Gastrocnemius medialis (tissue), 4 donors: ENCODE data around the gene TMEM217. TPM values are rescaled to one million over a fixed set of nuclear protein-coding genes. Genes with fewer than 3 reads are reported as not detected.
"Not testable (repeated sequence)": the region's sequence is repeated elsewhere in the genome, so short reads cannot be mapped to it uniquely, and the experiment has no call there.

Experiments
- ATAC-seq, 2 donors: fragments of 150-250 bp; one replicate each; pipeline ENCODE4 v1.9.1; 2016
- DNase-seq, 2 donors: peaks; one replicate each; pipeline ENCODE4 v3.0.0-alpha.2; 2019
- H3K27ac ChIP-seq, 4 donors: fragments of 200-600 bp; sonication (generic); 1 replicate in 1 of 4; 2 replicates in 3 of 4; pipeline ENCODE4 v1.5.1; 2016 to 2018; ENCODE audit warnings: mild to moderate bottlenecking in 2 of 4, moderate library complexity in 1 of 4
- H3K27me3 ChIP-seq, 3 donors: fragments of 200-600 bp; sonication (generic) in 2 of 3; 1 replicate in 1 of 3; 2 replicates in 2 of 3; pipeline versions ENCODE4 v1.5.1 to v1.6.0; 2016 to 2019; ENCODE audit warnings: mild to moderate bottlenecking in 1 of 3, moderate library complexity in 1 of 3
- H3K36me3 ChIP-seq, 2 donors: fragments of 200-600 bp; sonication (generic) in 1 of 2; one replicate each; pipeline ENCODE4 v1.5.1; 2017 to 2018
- H3K4me1 ChIP-seq, 2 donors: fragments of 200-600 bp; sonication (generic) in 1 of 2; one replicate each; pipeline ENCODE4 v1.5.1; 2016 to 2017; ENCODE audit warnings: mild to moderate bottlenecking in 2 of 2
- H3K4me3 ChIP-seq, 4 donors: fragments of 200-600 bp; sonication (generic) in 3 of 4; 1 replicate in 1 of 4; 2 replicates in 3 of 4; pipeline ENCODE4 v1.5.1; 2016 to 2019; ENCODE audit warnings: mild to moderate bottlenecking in 2 of 4
- H3K9me3 ChIP-seq, 3 donors: fragments of 200-600 bp; sonication (generic) in 2 of 3; 1 replicate in 1 of 3; 2 replicates in 2 of 3; pipeline ENCODE4 v1.5.1; 2016 to 2019
- CTCF ChIP-seq, 5 experiments: fragments of 450-650 bp in 3 of 5; fragments of 200-600 bp in 2 of 5; sonication (generic) in 2 of 5; IDR thresholded peaks in 4 of 5; conservative IDR thresholded peaks in 1 of 5; 1 replicate in 4 of 5; 2 replicates in 1 of 5; pipeline ENCODE4 v1.5.1; 2016 to 2019; ENCODE audit warnings: antibody characterized with exemption in 5 of 5, mild to moderate bottlenecking in 3 of 5, moderate library complexity in 3 of 5
- POLR2A ChIP-seq, 2 donors: fragments of 450-650 bp; IDR thresholded peaks; one replicate each; pipeline ENCODE4 v1.6.1; 2017; ENCODE audit warnings: antibody characterized with exemption in 2 of 2, mild to moderate bottlenecking in 2 of 2, moderate library complexity in 2 of 2
- in situ Hi-C, 4 donors: fragments of 200-750 bp; cut with MboI; loops; one replicate each; pipeline versions ENCODE4 v1.15.0 to v1.8.0; 2017; ENCODE audit warnings: low sequenced_read_pairs in 4 of 4
- intact Hi-C: fragments of 100-400 bp; cut with DNase I; formaldehyde crosslinking; loops from one replicate; pipeline ENCODE4 v1.15.1; 2023; ENCODE audit warnings: low total_unique reads
- total RNA-seq, 4 donors: library from RNA; depleted of rRNA; stranded (reverse); fragments of >200 nt; gene quantifications; one replicate each; pipeline versions ENCODE4 v1.1.0 to v1.2.3, GENCODE V29; 2016

Gene TMEM217
- total RNA-seq, 4 donors from 2014 or later: 0.22 TPM; not detected in 3

GRCh38 chr6:37188962-37189510, 68.9 kb downstream of the TMEM217 start:
- Histone ChIP-seq H3K4me3 (no peak overlapping the region), H3K9me3 (no peaks in the 10 kb centered on the region), H3K27me3 (no peaks in the 10 kb centered on the region), H3K4me1 (no peaks in the 10 kb centered on the region), H3K27ac (no peak overlapping the region), H3K36me3 (no peaks in the 10 kb centered on the region)
- in situ Hi-C loops: no loop called here
- TF ChIP-seq CTCF (IDR thresholded peaks at IDR 0.05 in 4 of 5, conservative IDR thresholded peaks at IDR 0.05 in 1 of 5) (no peak), POLR2A (IDR thresholded peaks at IDR 0.05) (no peak)
- DNase-seq (no peak), ATAC-seq (no peak)
- intact Hi-C loops: no loop called here

GRCh38 chr6:37187321-37188022, 70.5 kb downstream of the TMEM217 start:
- ATAC-seq (no peak), DNase-seq (no peak)
- Histone ChIP-seq H3K9me3 (no peaks in the 10 kb centered on the region), H3K36me3 (no peaks in the 10 kb centered on the region), H3K27ac (no peak overlapping the region), H3K4me1 (no peaks in the 10 kb centered on the region), H3K4me3 (no peak overlapping the region), H3K27me3 (no peaks in the 10 kb centered on the region)
- in situ Hi-C loops (no loop called here), intact Hi-C loops (no loop called here)
- no peak for TF ChIP-seq POLR2A (IDR thresholded peaks at IDR 0.05)
- no peak for TF ChIP-seq CTCF (IDR thresholded peaks at IDR 0.05 in 4 of 5, conservative IDR thresholded peaks at IDR 0.05 in 1 of 5)

GRCh38 chr6:37185949-37186720, 71.8 kb downstream of the TMEM217 start:
- H3K9me3 ChIP-seq, H3K27ac ChIP-seq, DNase-seq, intact Hi-C loops, H3K36me3 ChIP-seq, ATAC-seq, H3K4me3 ChIP-seq, in situ Hi-C loops, H3K4me1 ChIP-seq, H3K27me3 ChIP-seq: not testable (repeated sequence)

GRCh38 chr6:37182736-37183590, 75.0 kb downstream of the TMEM217 start:
- peak; percentile 22 to 30 for DNase-seq
- TF ChIP-seq CTCF (IDR thresholded peaks at IDR 0.05 in 4 of 5, conservative IDR thresholded peaks at IDR 0.05 in 1 of 5): no peak
- no peak for TF ChIP-seq POLR2A (IDR thresholded peaks at IDR 0.05)
- Histone ChIP-seq H3K4me1 (no peaks in the 10 kb centered on the region), H3K27ac (no peak overlapping the region), H3K4me3 (no peak overlapping the region), H3K36me3 (no peaks in the 10 kb centered on the region), H3K27me3 (no peaks in the 10 kb centered on the region), H3K9me3 (no peaks in the 10 kb centered on the region)
- ATAC-seq: peak in 1 of 2 donors; percentile 58
- in situ Hi-C loops (no loop called here), intact Hi-C loops (no loop called here)

- H3K4me3 ChIP-seq, ATAC-seq, H3K9me3 ChIP-seq, H3K27ac ChIP-seq, H3K27me3 ChIP-seq, in situ Hi-C loops, H3K4me1 ChIP-seq, DNase-seq, intact Hi-C loops, H3K36me3 ChIP-seq: not testable (repeated sequence)
These were observed 77.3 kb downstream of the TMEM217 start for GRCh38 chr6:37180610-37181009.
